WTC11 (cell line): ENCODE data around the gene CCL7. TPM values are rescaled to one million over a fixed set of nuclear protein-coding genes. Genes with fewer than 3 reads are reported as not detected.

Experiments
- ATAC-seq: fragments of 200-7000 bp; cut with Tn5 transposase; 2 replicates; pipeline ENCODE4 v1.10.0; 2021; ENCODE audit warnings: mild to moderate bottlenecking, moderate library complexity
- CTCF ChIA-PET: fragments of 300-600 bp; sonication (Branson Sonifier 250); formaldehyde crosslinking; loops from one replicate; lab custom pipeline; 2021; ENCODE audit warnings: antibody characterized with exemption; lab: Charles Lee
- POLR2A ChIA-PET: fragments of 350-600 bp; sonication (Branson Sonifier 250); formaldehyde crosslinking; loops from one replicate; lab custom pipeline; 2021; ENCODE audit warnings: antibody characterized with exemption; lab: Charles Lee
- DNase-seq: peaks from one replicate; pipeline ENCODE4 v3.0.0; 2021; ENCODE audit warnings: low spot score
- H3K27ac Mint-ChIP-seq: 2 replicates; pipeline ENCODE4 v1.8.0; 2021; ENCODE audit warnings: mixed read lengths
- H3K27me3 Mint-ChIP-seq: 2 replicates; pipeline ENCODE4 v1.8.0; 2021; ENCODE audit warnings: low read depth, mild to moderate bottlenecking, moderate library complexity, mixed read lengths
- H3K36me3 Mint-ChIP-seq: 2 replicates; pipeline ENCODE4 v1.8.0; 2021; ENCODE audit warnings: mixed read lengths
- H3K4me1 Mint-ChIP-seq: 2 replicates; pipeline ENCODE4 v1.8.0; 2022; ENCODE audit warnings: mixed read lengths
- H3K4me3 Mint-ChIP-seq: 2 replicates; pipeline ENCODE4 v1.8.0; 2021; ENCODE audit warnings: mild to moderate bottlenecking, moderate library complexity, mixed read lengths
- H3K9me3 Mint-ChIP-seq: 2 replicates; pipeline ENCODE4 v1.8.0; 2021; ENCODE audit warnings: mixed read lengths
- CREB1 ChIP-seq: sonication (generic); formaldehyde crosslinking; IDR thresholded peaks from 2 replicates; pipeline ENCODE4 v1.8.0; 2023; ENCODE audit warnings: mild to moderate bottlenecking, missing genetic modification reagents
- ETV6 ChIP-seq: sonication (generic); formaldehyde crosslinking; IDR thresholded peaks from 2 replicates; pipeline ENCODE4 v1.8.1; 2022; ENCODE audit warnings: mild to moderate bottlenecking, missing genetic modification reagents
- FOXK1 ChIP-seq: sonication (generic); formaldehyde crosslinking; IDR thresholded peaks from 2 replicates; pipeline ENCODE4 v1.8.0; 2022; ENCODE audit warnings: mild to moderate bottlenecking, moderate library complexity, missing genetic modification reagents
- JAZF1 ChIP-seq: fragments of 250-450 bp; sonication (Bioruptor Pico); IDR thresholded peaks from 2 replicates; pipeline ENCODE4 v1.9.0; 2021; ENCODE audit warnings: moderate library complexity, mild to moderate bottlenecking, inconsistent platforms
- JUN ChIP-seq: sonication (generic); formaldehyde crosslinking; IDR thresholded peaks from 2 replicates; pipeline ENCODE4 v1.8.0; 2023; ENCODE audit warnings: mild to moderate bottlenecking, missing genetic modification reagents
- NR3C1 ChIP-seq: sonication (generic); formaldehyde crosslinking; conservative IDR thresholded peaks from 2 replicates; pipeline ENCODE4 v1.8.1; 2023; ENCODE audit warnings: low read depth, mild to moderate bottlenecking, missing genetic modification reagents
- RELA ChIP-seq: sonication (generic); formaldehyde crosslinking; IDR thresholded peaks from 2 replicates; pipeline ENCODE4 v1.8.1; 2022; ENCODE audit warnings: missing genetic modification reagents, mild to moderate bottlenecking, borderline replicate concordance
- TP53 ChIP-seq: sonication (generic); formaldehyde crosslinking; IDR thresholded peaks from 2 replicates; pipeline ENCODE4 v1.8.1; 2023; ENCODE audit warnings: mild to moderate bottlenecking, missing genetic modification reagents
- ZBTB21 ChIP-seq: sonication (generic); formaldehyde crosslinking; IDR thresholded peaks from 2 replicates; pipeline ENCODE4 v1.8.1; 2023; ENCODE audit warnings: mild to moderate bottlenecking, missing genetic modification reagents, borderline replicate concordance
- ZNF138 ChIP-seq: sonication (generic); formaldehyde crosslinking; conservative IDR thresholded peaks from 2 replicates; pipeline ENCODE4 v1.8.1; 2022; ENCODE audit warnings: mild to moderate bottlenecking, moderate library complexity, missing genetic modification reagents
- ZNF671 ChIP-seq: fragments of 250-450 bp; sonication (Bioruptor Pico); IDR thresholded peaks from 2 replicates; pipeline ENCODE4 v1.8.0; 2021; ENCODE audit warnings: mild to moderate bottlenecking
- total RNA-seq: library from RNA; stranded (reverse); gene quantifications from 3 replicates; pipeline ENCODE4 v1.2.3, GENCODE V29; 2021
- TF ChIP-seq, protein P1 (sequence below): sonication (generic); formaldehyde crosslinking; IDR thresholded peaks from 2 replicates; pipeline ENCODE4 v1.8.1; 2023; ENCODE audit warnings: mild to moderate bottlenecking, missing genetic modification reagents, moderate library complexity
- TF ChIP-seq, protein P2 (sequence below): sonication (generic); formaldehyde crosslinking; IDR thresholded peaks from 2 replicates; pipeline ENCODE4 v1.8.1; 2022; ENCODE audit warnings: mild to moderate bottlenecking, missing genetic modification reagents, moderate library complexity, borderline replicate concordance
- TF ChIP-seq, protein P3 (sequence below): sonication (generic); formaldehyde crosslinking; IDR thresholded peaks from 2 replicates; pipeline ENCODE4 v1.8.1; 2023; ENCODE audit warnings: mild to moderate bottlenecking, missing genetic modification reagents
- TF ChIP-seq, protein P4 (sequence below): sonication (generic); formaldehyde crosslinking; IDR thresholded peaks from 2 replicates; pipeline ENCODE4 v1.8.1; 2022; ENCODE audit warnings: missing genetic modification reagents, borderline replicate concordance
- TF ChIP-seq, protein P5 (sequence below): fragments of 250-450 bp; sonication (Bioruptor Pico); IDR thresholded peaks from 2 replicates; pipeline ENCODE4 v2.1.2; 2022; ENCODE audit warnings: mild to moderate bottlenecking, moderate library complexity
- TF ChIP-seq, protein P6 (sequence below): fragments of 250-450 bp; sonication (Bioruptor Pico); IDR thresholded peaks from 2 replicates; pipeline ENCODE4 v1.8.0; 2021; ENCODE audit warnings: mild to moderate bottlenecking
- TF ChIP-seq, protein P7 (sequence below): fragments of 250-450 bp; sonication (Bioruptor Pico); IDR thresholded peaks from 2 replicates; pipeline ENCODE4 v1.9.0; 2021; ENCODE audit warnings: mild to moderate bottlenecking
- TF ChIP-seq, protein P8 (sequence below): sonication (generic); formaldehyde crosslinking; IDR thresholded peaks from 2 replicates; pipeline ENCODE4 v1.8.1; 2023; ENCODE audit warnings: mild to moderate bottlenecking, missing genetic modification reagents

CCL7 gene
- total RNA-seq, 1 experiment from 2014 or later: not detected

DNA sequence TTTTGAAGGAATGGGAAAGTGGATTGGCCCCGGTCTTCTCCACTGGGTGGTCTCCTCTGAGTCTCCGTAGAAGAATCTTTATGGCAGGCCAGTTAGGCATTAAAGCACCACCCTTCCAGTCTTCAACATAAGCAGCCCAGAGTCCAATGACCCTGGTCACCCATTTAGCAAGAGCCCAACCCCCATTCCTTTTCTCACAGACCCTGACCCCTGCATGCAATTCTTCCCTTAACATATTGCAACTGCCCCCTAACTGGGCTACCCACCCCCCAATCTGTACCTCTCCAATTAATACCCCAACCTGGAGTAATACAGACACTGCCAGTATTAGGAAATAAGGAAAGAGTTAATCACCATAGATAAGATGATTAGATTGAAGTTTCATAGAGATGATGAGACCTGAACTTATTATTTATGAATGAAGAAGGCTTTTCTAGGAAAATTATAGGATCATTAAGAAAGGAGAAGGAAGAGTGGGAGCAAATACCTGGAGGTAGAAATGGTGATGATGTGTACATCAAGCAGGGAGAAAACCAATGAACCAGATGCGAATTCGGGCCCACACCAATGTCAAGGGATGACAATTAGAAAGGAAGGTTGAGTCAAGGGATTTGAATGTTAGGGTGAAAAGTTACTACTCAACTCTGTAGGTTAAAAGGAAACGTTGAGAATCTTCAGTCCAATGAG lies 12.6 kb upstream of the CCL7 start:
- Mint-ChIP-seq H3K4me1 (peaks cover 43% of the 10 kb centered on the region), H3K4me3 (no peak overlapping the region), H3K9me3 (no peaks in the 10 kb centered on the region), H3K27me3 (peaks cover 30% of the 10 kb centered on the region), H3K36me3 (no peaks in the 10 kb centered on the region), H3K27ac (no peak overlapping the region)
- ATAC-seq (no peak), DNase-seq (no peak)
- no peak for TF ChIP-seq ZNF138 (CRISPR knock-in tag)
- ChIA-PET POLR2A (no interaction called here), CTCF (no interaction called here)

DNA sequence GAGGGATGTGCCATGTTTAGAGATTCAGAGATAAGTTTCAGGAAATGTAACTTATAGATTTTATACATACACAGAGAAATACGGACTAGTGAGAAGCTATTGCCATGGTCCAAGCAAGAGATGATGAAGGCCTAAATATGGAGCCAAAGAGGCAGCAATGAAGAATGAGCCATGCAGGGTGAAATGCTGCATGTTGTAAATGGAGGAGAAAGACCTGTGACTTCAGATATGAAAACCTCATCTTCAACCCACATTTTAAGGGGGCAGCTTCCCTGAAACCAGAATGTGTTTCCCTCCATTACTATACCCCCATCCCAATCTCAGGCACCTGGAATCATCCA lies 12.1 kb upstream of the CCL7 start:
- Mint-ChIP-seq H3K27ac (no peak overlapping the region), H3K27me3 (peaks cover 27% of the 10 kb centered on the region)

DNA sequence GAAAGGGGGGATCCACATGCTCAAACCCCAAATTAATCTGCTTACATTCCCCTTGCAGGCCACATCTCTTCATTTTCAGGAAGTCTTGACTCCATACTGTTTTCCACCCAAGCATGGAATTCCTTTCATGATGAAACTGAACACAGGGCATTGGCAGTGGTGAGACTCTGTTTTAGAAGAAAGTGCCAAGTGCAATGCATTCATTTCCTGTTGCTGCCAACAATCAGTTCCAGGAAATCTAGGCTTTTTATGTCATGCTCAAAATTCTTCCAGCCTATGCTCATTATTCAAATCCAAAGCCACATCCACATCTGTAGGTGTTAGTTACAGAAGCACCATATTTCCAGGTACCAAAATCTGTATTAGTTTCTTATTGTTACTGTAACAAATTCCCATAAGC lies 10.9 kb upstream of the CCL7 start:
- no peak for DNase-seq
- no peaks in the 10 kb centered on the region for H3K9me3 Mint-ChIP-seq
- no peak for ATAC-seq
- no peak overlapping the region for H3K27ac Mint-ChIP-seq
- POLR2A ChIA-PET: no interaction called here
- H3K36me3 Mint-ChIP-seq: no peaks in the 10 kb centered on the region
- H3K4me1 Mint-ChIP-seq: peaks cover 28% of the 10 kb centered on the region
- H3K4me3 Mint-ChIP-seq: no peak overlapping the region
- TF ChIP-seq, protein P1, sequence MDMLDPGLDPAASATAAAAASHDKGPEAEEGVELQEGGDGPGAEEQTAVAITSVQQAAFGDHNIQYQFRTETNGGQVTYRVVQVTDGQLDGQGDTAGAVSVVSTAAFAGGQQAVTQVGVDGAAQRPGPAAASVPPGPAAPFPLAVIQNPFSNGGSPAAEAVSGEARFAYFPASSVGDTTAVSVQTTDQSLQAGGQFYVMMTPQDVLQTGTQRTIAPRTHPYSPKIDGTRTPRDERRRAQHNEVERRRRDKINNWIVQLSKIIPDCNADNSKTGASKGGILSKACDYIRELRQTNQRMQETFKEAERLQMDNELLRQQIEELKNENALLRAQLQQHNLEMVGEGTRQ: no peak
- peaks cover 18% of the 10 kb centered on the region for H3K27me3 Mint-ChIP-seq
- CTCF ChIA-PET: no interaction called here

More for the DNA sequence above, 12.1 kb upstream of the CCL7 start:
- no peak overlapping the region for H3K4me3 Mint-ChIP-seq
- DNase-seq: no peak
- no peaks in the 10 kb centered on the region for H3K36me3 Mint-ChIP-seq
- H3K4me1 Mint-ChIP-seq: peaks cover 38% of the 10 kb centered on the region
- H3K9me3 Mint-ChIP-seq: no peaks in the 10 kb centered on the region
- no peak for ATAC-seq
- POLR2A ChIA-PET: no interaction called here
- CTCF ChIA-PET: no interaction called here
- TF ChIP-seq RELA: no peak
- no peak for TF ChIP-seq JUN (CRISPR knock-in tag)
- TF ChIP-seq ZNF671 (CRISPR knock-in tag): no peak
- TF ChIP-seq JAZF1 (CRISPR knock-in tag): no peak
- no peak for TF ChIP-seq CREB1
- TF ChIP-seq, protein P2, sequence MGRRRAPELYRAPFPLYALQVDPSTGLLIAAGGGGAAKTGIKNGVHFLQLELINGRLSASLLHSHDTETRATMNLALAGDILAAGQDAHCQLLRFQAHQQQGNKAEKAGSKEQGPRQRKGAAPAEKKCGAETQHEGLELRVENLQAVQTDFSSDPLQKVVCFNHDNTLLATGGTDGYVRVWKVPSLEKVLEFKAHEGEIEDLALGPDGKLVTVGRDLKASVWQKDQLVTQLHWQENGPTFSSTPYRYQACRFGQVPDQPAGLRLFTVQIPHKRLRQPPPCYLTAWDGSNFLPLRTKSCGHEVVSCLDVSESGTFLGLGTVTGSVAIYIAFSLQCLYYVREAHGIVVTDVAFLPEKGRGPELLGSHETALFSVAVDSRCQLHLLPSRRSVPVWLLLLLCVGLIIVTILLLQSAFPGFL: no peak
- TF ChIP-seq, protein P3, sequence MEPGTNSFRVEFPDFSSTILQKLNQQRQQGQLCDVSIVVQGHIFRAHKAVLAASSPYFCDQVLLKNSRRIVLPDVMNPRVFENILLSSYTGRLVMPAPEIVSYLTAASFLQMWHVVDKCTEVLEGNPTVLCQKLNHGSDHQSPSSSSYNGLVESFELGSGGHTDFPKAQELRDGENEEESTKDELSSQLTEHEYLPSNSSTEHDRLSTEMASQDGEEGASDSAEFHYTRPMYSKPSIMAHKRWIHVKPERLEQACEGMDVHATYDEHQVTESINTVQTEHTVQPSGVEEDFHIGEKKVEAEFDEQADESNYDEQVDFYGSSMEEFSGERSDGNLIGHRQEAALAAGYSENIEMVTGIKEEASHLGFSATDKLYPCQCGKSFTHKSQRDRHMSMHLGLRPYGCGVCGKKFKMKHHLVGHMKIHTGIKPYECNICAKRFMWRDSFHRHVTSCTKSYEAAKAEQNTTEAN (CRISPR knock-in tag): no peak
- TF ChIP-seq, protein P4, sequence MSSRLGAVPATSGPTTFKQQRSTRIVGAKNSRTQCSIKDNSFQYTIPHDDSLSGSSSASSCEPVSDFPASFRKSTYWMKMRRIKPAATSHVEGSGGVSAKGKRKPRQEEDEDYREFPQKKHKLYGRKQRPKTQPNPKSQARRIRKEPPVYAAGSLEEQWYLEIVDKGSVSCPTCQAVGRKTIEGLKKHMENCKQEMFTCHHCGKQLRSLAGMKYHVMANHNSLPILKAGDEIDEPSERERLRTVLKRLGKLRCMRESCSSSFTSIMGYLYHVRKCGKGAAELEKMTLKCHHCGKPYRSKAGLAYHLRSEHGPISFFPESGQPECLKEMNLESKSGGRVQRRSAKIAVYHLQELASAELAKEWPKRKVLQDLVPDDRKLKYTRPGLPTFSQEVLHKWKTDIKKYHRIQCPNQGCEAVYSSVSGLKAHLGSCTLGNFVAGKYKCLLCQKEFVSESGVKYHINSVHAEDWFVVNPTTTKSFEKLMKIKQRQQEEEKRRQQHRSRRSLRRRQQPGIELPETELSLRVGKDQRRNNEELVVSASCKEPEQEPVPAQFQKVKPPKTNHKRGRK (CRISPR knock-in tag): no peak
- TF ChIP-seq, all 79 proteins: peak for 0

DNA sequence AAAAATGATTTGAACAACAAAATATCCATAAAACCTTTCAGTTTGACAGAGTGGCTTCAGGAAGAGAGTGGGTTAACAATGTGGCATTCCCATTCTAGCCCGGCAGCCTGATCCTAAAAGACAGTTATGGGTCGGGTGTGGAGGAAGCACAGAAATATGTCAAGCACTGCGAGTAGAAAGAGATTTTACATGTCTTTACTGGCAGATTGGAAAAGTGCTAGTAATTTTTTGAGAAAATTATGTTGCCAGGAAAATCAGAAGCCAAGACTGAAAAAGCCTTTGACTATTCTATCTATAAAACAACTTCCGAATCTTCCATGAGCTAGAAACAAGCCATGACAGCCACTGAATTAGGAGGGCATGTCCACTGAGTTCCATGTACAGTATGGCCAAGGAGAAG lies 9.2 kb upstream of the CCL7 start:
- Mint-ChIP-seq H3K27ac (no peak overlapping the region), H3K4me3 (no peak overlapping the region), H3K4me1 (peaks cover 11% of the 10 kb centered on the region), H3K27me3 (peaks cover 16% of the 10 kb centered on the region), H3K9me3 (no peaks in the 10 kb centered on the region), H3K36me3 (no peaks in the 10 kb centered on the region)
- DNase-seq (no peak), ATAC-seq (no peak)
- CTCF ChIA-PET: no interaction called here
- POLR2A ChIA-PET: no interaction called here
- TF ChIP-seq ETV6 (CRISPR knock-in tag): no peak
- no peak for TF ChIP-seq FOXK1 (CRISPR knock-in tag)
- TF ChIP-seq, protein P5, sequence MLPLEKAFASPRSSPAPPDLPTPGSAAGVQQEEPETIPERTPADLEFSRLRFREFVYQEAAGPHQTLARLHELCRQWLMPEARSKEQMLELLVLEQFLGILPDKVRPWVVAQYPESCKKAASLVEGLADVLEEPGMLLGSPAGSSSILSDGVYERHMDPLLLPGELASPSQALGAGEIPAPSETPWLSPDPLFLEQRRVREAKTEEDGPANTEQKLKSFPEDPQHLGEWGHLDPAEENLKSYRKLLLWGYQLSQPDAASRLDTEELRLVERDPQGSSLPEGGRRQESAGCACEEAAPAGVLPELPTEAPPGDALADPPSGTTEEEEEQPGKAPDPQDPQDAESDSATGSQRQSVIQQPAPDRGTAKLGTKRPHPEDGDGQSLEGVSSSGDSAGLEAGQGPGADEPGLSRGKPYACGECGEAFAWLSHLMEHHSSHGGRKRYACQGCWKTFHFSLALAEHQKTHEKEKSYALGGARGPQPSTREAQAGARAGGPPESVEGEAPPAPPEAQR (CRISPR knock-in tag): no peak
- TF ChIP-seq TP53 (CRISPR knock-in tag): no peak
- TF ChIP-seq, protein P6, sequence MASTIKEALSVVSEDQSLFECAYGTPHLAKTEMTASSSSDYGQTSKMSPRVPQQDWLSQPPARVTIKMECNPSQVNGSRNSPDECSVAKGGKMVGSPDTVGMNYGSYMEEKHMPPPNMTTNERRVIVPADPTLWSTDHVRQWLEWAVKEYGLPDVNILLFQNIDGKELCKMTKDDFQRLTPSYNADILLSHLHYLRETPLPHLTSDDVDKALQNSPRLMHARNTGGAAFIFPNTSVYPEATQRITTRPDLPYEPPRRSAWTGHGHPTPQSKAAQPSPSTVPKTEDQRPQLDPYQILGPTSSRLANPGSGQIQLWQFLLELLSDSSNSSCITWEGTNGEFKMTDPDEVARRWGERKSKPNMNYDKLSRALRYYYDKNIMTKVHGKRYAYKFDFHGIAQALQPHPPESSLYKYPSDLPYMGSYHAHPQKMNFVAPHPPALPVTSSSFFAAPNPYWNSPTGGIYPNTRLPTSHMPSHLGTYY (CRISPR knock-in tag): no peak
- TF ChIP-seq, protein P7, sequence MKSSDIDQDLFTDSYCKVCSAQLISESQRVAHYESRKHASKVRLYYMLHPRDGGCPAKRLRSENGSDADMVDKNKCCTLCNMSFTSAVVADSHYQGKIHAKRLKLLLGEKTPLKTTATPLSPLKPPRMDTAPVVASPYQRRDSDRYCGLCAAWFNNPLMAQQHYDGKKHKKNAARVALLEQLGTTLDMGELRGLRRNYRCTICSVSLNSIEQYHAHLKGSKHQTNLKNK (CRISPR knock-in tag): no peak
- no peak for TF ChIP-seq ZBTB21
- TF ChIP-seq, protein P8, sequence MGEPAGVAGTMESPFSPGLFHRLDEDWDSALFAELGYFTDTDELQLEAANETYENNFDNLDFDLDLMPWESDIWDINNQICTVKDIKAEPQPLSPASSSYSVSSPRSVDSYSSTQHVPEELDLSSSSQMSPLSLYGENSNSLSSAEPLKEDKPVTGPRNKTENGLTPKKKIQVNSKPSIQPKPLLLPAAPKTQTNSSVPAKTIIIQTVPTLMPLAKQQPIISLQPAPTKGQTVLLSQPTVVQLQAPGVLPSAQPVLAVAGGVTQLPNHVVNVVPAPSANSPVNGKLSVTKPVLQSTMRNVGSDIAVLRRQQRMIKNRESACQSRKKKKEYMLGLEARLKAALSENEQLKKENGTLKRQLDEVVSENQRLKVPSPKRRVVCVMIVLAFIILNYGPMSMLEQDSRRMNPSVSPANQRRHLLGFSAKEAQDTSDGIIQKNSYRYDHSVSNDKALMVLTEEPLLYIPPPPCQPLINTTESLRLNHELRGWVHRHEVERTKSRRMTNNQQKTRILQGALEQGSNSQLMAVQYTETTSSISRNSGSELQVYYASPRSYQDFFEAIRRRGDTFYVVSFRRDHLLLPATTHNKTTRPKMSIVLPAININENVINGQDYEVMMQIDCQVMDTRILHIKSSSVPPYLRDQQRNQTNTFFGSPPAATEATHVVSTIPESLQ (CRISPR knock-in tag): no peak
- no peak for TF ChIP-seq NR3C1 (CRISPR knock-in tag)
